VCaP (cell line): ENCODE measurements around the gene ABHD4.
"Not testable (repeated sequence)": the region's sequence is repeated elsewhere in the genome, so short reads cannot be mapped to it uniquely, and the experiment has no call there.

Source experiments
- H3K27ac ChIP-seq: fragments of 450-650 bp; 2 replicates; pipeline ENCODE4 v1.5.1; 2017
- TF ChIP-seq, protein P1 (sequence below): fragments of 450-650 bp; conservative IDR thresholded peaks from 2 replicates; pipeline ENCODE4 v1.5.1; 2017; ENCODE audit warnings: mild to moderate bottlenecking, moderate library complexity

The ABHD4 gene

DNA sequence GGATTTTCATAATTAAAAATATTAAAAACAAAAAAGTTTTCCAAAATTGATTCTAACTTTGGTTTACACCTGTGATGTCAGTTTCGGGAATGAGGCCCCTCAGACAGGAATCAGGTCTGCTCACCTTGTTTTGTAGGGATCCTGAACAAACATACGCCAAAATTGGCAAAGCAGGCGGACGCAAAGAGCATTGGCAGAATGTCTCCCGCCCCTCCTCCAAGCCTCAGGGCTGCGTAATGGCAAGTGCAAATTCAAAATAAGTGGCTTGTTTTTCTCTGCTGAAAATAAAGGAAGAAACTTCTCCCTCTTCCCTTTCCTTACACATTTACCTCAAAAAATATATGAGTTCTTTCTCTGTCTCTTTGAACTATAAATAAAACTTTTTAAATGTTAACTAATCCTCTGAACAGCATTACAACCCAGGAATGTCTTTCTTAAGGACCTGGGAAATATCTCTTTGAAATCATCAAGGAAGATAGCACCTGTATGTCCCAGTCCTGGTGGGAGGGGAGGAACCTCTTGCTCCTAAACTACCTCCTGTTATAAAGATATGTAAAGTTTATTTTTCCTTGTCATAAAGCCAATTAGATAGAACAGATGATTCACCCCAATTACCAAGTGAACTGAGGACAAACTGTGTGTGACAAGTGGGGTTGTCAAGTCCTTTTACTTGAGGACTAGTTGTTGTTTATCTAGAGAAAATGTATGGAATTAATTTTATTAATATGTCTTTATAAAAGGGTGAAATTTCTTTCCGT, 29.6 kb downstream of the ABHD4 start:
- H3K27ac ChIP-seq = 0 out of 2 replicates have a peak overlapping the region, but pooled peaks have one; percentile 16
- TF ChIP-seq, protein P1, sequence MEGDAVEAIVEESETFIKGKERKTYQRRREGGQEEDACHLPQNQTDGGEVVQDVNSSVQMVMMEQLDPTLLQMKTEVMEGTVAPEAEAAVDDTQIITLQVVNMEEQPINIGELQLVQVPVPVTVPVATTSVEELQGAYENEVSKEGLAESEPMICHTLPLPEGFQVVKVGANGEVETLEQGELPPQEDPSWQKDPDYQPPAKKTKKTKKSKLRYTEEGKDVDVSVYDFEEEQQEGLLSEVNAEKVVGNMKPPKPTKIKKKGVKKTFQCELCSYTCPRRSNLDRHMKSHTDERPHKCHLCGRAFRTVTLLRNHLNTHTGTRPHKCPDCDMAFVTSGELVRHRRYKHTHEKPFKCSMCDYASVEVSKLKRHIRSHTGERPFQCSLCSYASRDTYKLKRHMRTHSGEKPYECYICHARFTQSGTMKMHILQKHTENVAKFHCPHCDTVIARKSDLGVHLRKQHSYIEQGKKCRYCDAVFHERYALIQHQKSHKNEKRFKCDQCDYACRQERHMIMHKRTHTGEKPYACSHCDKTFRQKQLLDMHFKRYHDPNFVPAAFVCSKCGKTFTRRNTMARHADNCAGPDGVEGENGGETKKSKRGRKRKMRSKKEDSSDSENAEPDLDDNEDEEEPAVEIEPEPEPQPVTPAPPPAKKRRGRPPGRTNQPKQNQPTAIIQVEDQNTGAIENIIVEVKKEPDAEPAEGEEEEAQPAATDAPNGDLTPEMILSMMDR = no peak

DNA sequence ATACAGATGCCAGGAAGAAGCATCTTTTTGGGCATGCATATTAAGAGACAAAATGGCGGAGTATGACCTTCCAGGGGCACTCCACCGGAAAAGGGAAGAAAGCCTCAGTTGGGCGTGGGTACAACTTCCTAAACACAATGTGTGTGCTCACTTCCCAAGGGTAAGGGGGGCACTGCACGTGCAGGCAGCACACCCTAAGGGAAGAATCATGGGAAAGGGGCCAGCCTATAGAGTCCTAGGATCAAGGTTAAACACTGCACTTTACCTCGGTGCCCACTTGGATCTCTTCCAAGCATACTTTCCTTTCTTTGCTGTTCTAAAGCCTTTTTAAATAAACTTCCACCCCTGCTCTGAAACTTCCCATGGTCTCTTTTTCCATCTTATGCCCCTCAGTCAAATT, 31.3 kb downstream of the ABHD4 start:
- TF ChIP-seq, protein P1 = no peak
- H3K27ac ChIP-seq = no peak overlapping the region

- no peak overlapping the region for H3K27ac ChIP-seq
- TF ChIP-seq, protein P1 = no peak
Observed at GRCh38 chr14:22630066-22630465, 32.0 kb downstream of the ABHD4 start.

- TF ChIP-seq, protein P1 = no peak
- H3K27ac ChIP-seq = no peak overlapping the region
Observed at GRCh38 chr14:22630486-22630885, 32.4 kb downstream of the ABHD4 start.

GRCh38 chr14:22634233-22634900, 36.3 kb downstream of the ABHD4 start:
- TF ChIP-seq, protein P1 = no peak
- no peak overlapping the region for H3K27ac ChIP-seq

- H3K27ac ChIP-seq = not testable (repeated sequence)
Observed at GRCh38 chr14:22635980-22636379, 37.9 kb downstream of the ABHD4 start.

DNA sequence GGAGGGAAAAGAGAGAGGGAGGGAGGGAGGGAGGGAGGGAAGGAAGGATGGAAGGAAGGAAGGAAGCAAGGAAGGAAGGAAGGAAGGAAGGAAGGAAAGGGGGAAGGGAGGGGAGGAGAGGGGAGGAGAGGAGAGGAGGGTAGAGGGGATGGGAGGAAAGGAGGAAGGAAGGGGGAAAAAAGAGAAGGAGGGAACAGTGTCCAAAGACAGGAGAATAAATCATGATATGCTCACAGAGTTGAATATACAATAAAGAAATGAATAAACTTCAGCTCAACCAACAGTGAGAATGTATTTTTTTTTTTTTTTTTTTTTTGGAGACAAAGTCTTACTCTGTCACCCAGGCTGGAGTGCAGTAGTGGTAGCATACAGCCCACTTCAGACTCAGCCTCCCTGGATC, 42.1 kb downstream of the ABHD4 start:
- TF ChIP-seq, protein P1 = no peak
- H3K27ac ChIP-seq = no peak overlapping the region

- TF ChIP-seq, protein P1 = no peak
- H3K27ac ChIP-seq = no peak overlapping the region
Observed at GRCh38 chr14:22641846-22642245, 43.7 kb downstream of the ABHD4 start.
